Thoracic aorta (tissue), 2 donors: Measurements from ENCODE around the gene SP5. TPM values are rescaled to one million over a fixed set of nuclear protein-coding genes. Genes with fewer than 3 reads are reported as not detected.

Source experiments
- ATAC-seq: fragments of 150-250 bp; one replicate; pipeline ENCODE4 v1.8.0; 2017; ENCODE audit warnings: low read depth; ENCODE audit not compliant: insufficient number of reproducible peaks, low FRiP score
- DNase-seq: peaks from one replicate; pipeline ENCODE4 v3.0.0-alpha.2; 2020; ENCODE audit warnings: low spot score
- H3K27ac ChIP-seq, 2 donors: fragments of 200-600 bp; sonication (generic); 1 replicate in 1 of 2; 2 replicates in 1 of 2; pipeline ENCODE4 v1.5.1; 2016; ENCODE audit warnings: mild to moderate bottlenecking in 2 of 2, moderate library complexity in 2 of 2
- H3K27me3 ChIP-seq: fragments of 200-600 bp; sonication (generic); replicated peaks from 2 replicates; pipeline ENCODE4 v1.6.0; 2016; ENCODE audit warnings: mild to moderate bottlenecking; ENCODE audit not compliant: insufficient read depth
- H3K36me3 ChIP-seq: fragments of 200-600 bp; sonication (generic); one replicate; pipeline ENCODE4 v1.5.1; 2016
- H3K4me1 ChIP-seq, 2 donors: fragments of 200-600 bp; sonication (generic); 1 replicate in 1 of 2; 2 replicates in 1 of 2; pipeline versions ENCODE4 v1.5.1 to v1.6.0; 2016; ENCODE audit warnings: low read depth in 2 of 2, mild to moderate bottlenecking in 1 of 2; ENCODE audit not compliant: control insufficient read depth in 1 of 2
- H3K4me3 ChIP-seq: fragments of 200-600 bp; sonication (generic); 2 replicates; pipeline ENCODE4 v1.5.1; 2016; ENCODE audit warnings: mild to moderate bottlenecking
- H3K9me3 ChIP-seq: fragments of 200-600 bp; sonication (generic); 2 replicates; pipeline ENCODE4 v1.5.1; 2016
- CTCF ChIP-seq: fragments of 200-600 bp; sonication (generic); IDR thresholded peaks from one replicate; pipeline ENCODE4 v1.5.1; 2019; ENCODE audit warnings: antibody characterized with exemption
- total RNA-seq, 2 donors: library from RNA; depleted of rRNA; stranded (reverse); fragments of >200 nt; gene quantifications; one replicate each; pipeline versions ENCODE4 v1.1.0 to v1.2.3, GENCODE V29; 2016

Gene SP5
- total RNA-seq, 2 donors from 2014 or later = not detected

DNA sequence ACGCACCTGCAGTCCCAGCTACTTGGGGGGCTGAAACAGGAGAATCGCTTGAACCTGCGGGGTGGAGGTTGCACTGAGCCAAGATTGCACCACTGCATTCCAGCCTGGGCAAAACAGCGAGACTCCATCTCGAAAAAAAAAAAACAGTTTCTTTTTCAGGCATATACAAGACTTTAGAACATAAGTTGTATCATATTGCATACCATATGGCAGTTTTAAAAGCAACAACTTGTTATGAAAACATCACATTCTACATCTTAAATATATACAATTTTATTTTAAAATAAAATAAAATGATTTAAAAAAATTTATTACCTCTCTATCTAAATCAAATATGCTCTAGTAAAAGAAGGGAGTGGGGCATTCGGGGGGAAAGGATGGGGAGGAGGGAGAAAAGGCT is 39.4 kb upstream of the SP5 start:
- Histone ChIP-seq H3K4me3 (no peak overlapping the region), H3K27me3 (no peaks in the 10 kb centered on the region), H3K9me3 (no peaks in the 10 kb centered on the region), H3K4me1 (no peaks in the 10 kb centered on the region), H3K36me3 (no peaks in the 10 kb centered on the region), H3K27ac (no peak overlapping the region)
- ATAC-seq (no peak), DNase-seq (no peak)
- no peak for TF ChIP-seq CTCF

- Histone ChIP-seq H3K27me3 (no peaks in the 10 kb centered on the region), H3K27ac (no peak overlapping the region), H3K9me3 (no peaks in the 10 kb centered on the region), H3K4me1 (no peaks in the 10 kb centered on the region), H3K4me3 (no peak overlapping the region), H3K36me3 (no peaks in the 10 kb centered on the region)
- ATAC-seq = no peak
- no peak for TF ChIP-seq CTCF
- DNase-seq = no peak
Observed at GRCh38 chr2:170679607-170680079, 35.5 kb upstream of the SP5 start.

DNA sequence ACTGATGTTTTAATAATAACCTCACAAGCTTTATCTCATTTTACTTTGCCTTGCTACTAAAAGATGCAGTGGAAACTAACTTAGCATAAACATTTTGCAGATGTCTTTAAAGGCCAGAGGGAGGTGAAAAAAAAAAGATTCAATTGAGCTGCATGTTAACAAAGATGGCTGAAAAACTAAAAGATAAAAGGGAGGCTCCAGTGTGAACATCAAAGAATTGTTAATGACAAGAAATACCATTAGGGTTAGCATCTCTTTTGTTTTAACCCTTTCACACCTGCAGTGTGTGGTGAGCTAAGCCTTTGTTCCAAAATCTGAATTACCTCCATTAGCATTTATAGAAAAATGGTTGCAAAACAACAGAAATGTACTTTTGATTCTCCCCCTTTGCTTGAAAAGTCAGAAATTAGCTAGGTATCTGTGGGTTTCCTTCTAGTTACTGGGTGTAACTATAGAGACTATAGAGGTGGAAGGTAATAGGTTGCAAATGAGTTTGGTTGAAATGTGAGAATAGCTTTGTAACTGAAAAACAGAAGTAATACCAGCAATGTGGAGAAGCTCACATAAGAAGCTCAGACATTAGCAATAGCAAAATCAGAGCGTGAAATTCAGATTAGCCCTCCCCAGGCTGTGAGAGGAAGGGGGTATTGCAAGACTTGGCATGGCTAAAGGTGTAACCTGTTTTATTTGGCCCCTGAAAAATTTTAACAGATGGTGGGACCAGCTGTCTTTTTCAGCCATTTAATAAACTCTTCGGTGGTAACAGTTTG is 34.8 kb upstream of the SP5 start:
- H3K4me1 ChIP-seq = no peaks in the 10 kb centered on the region
- no peak overlapping the region for H3K27ac ChIP-seq
- TF ChIP-seq CTCF = no peak
- no peaks in the 10 kb centered on the region for H3K27me3 ChIP-seq
- no peak overlapping the region for H3K4me3 ChIP-seq
- H3K36me3 ChIP-seq = no peaks in the 10 kb centered on the region
- DNase-seq (no peak), ATAC-seq (no peak)
- H3K9me3 ChIP-seq = no peaks in the 10 kb centered on the region

GRCh38 chr2:170681311-170681710 is 33.8 kb upstream of the SP5 start:
- DNase-seq (no peak), ATAC-seq (no peak)
- Histone ChIP-seq H3K9me3 (no peaks in the 10 kb centered on the region), H3K4me1 (no peaks in the 10 kb centered on the region), H3K4me3 (no peak overlapping the region), H3K36me3 (no peaks in the 10 kb centered on the region), H3K27ac (no peak overlapping the region), H3K27me3 (no peaks in the 10 kb centered on the region)
- no peak for TF ChIP-seq CTCF

DNA sequence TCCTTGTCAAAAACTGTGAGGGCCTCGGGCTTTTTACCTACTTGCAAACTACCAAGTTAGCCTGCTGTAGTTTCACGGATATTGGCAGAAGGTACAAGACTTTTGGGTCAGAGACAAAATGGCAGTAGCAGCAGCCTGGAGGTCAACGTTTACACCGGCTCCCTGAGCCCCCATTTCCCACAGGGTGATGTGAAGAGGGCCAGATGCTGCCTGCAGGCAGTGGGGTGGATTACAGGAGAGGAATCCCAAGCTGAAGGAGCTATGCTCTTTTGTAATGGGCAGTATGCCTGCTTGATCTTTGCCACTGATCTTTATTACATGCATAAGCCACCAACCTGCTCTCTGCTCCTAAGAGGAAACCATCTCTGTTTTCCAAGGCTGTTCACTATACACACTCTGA is 29.5 kb upstream of the SP5 start:
- Histone ChIP-seq H3K4me3 (no peak overlapping the region), H3K27me3 (no peaks in the 10 kb centered on the region), H3K36me3 (no peaks in the 10 kb centered on the region), H3K9me3 (no peaks in the 10 kb centered on the region), H3K4me1 (no peaks in the 10 kb centered on the region), H3K27ac (no peak overlapping the region)
- ATAC-seq (no peak), DNase-seq (no peak)
- no peak for TF ChIP-seq CTCF
